Stomach (tissue), 4 donors: Measurements from ENCODE around the gene CACNG6.

Experiments used
- EP300 ChIP-seq: sonication (generic); formaldehyde crosslinking; IDR thresholded peaks from one replicate; pipeline ENCODE4 v1.6.1; 2017; ENCODE audit warnings: antibody characterized with exemption
- POLR2AphosphoS5 ChIP-seq, 3 donors: sonication (generic); formaldehyde crosslinking; IDR thresholded peaks; one replicate each; pipeline ENCODE4 v1.6.1; 2016; ENCODE audit warnings: antibody characterized with exemption in 3 of 3
- TF ChIP-seq, protein P1 (sequence below), 7 experiments: fragments of 450-650 bp in 4 of 7; fragments of 200-600 bp in 3 of 7; sonication (generic) in 3 of 7; IDR thresholded peaks; one replicate each; pipeline ENCODE4 v1.5.1; 2016 to 2019; ENCODE audit warnings: antibody characterized with exemption in 7 of 7, control low read depth in 2 of 7, mild to moderate bottlenecking in 1 of 7

DNA sequence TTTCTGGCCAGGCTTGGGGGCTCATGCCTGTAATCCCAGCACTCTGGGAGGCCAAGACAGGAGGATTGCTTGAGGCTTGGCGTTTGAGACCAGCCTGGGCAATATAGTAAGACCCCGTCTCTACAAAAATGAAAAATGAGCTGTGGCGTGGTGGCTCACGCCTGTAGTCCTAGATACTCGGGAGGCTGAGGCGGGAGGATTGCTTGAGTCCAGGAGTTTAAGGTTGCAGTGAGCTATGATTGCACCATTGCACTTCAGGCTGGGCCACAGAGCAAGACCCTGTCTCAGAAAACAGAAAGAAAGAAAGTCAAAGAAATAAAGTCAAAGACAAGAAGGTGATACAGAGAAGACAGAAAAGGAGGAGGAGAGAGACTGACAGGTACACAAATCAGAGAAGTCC is 2.5 kb upstream of the CACNG6 start:
- TF ChIP-seq, protein P1, sequence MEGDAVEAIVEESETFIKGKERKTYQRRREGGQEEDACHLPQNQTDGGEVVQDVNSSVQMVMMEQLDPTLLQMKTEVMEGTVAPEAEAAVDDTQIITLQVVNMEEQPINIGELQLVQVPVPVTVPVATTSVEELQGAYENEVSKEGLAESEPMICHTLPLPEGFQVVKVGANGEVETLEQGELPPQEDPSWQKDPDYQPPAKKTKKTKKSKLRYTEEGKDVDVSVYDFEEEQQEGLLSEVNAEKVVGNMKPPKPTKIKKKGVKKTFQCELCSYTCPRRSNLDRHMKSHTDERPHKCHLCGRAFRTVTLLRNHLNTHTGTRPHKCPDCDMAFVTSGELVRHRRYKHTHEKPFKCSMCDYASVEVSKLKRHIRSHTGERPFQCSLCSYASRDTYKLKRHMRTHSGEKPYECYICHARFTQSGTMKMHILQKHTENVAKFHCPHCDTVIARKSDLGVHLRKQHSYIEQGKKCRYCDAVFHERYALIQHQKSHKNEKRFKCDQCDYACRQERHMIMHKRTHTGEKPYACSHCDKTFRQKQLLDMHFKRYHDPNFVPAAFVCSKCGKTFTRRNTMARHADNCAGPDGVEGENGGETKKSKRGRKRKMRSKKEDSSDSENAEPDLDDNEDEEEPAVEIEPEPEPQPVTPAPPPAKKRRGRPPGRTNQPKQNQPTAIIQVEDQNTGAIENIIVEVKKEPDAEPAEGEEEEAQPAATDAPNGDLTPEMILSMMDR (IDR thresholded peaks at IDR 0.05): no peak
- TF ChIP-seq POLR2AphosphoS5 (IDR thresholded peaks at IDR 0.05) (no peak), EP300 (no peak)
